HG03520 (cell line): ENCODE results near the gene CHRM3.
"Not testable (repeated sequence)": the region's sequence is repeated elsewhere in the genome, so short reads cannot be mapped to it uniquely, and the experiment has no call there.

Experiments
- ATAC-seq: cut with Tn5 transposase; IDR thresholded peaks from one replicate; pipeline ENCODE4 v1.9.1; 2021; ENCODE audit warnings: mild to moderate bottlenecking, moderate library complexity; ENCODE audit not compliant: unreplicated experiment

Gene CHRM3

DNA sequence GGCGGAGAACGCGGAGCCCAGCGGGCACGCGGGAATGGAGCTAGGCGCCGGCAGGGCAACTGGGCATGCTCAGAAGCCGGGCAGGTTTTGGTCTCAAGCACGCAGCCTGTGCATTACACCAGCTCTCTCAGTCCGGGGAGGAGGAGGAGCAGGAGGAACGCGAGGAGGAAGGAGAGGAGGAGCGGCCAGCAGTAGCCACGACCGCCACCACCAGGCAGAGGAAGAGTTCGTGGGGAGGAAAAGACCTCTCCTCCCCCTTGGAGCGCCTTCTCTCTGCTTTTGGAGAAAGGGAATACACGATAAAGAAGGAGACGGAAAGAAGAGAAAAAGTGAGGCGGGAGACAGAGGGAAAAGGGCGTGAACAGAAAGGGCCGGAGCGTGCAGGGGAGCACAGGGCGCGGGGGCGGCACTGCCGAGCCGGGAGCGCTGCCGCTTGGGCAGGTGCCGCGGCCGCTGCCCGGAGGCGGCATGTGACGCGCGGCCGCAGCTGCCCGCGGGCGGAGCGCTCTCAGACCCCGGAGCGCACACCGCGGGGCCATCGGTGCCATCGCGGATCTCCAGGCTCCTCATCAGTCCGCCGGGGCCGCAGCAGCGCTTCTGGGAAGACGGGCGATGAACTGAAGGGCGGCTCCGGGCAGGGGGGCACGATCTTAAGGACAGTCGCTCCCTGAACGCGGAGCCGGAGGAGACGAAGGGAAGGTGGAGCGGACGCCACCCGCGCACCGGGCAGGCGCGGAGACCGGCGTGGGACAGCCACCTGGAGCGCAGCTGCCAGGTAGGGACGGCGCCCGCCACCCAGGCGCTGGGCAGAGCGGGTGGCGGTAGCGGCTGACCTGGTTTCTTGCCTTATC, at the start of gene CHRM3:
TSS of gene CHRM3 (plus strand) at position 116 of the 851 bp plus-strand sequence. CDS start 520,884 bp downstream, outside the sequence.
- no peak for ATAC-seq

DNA sequence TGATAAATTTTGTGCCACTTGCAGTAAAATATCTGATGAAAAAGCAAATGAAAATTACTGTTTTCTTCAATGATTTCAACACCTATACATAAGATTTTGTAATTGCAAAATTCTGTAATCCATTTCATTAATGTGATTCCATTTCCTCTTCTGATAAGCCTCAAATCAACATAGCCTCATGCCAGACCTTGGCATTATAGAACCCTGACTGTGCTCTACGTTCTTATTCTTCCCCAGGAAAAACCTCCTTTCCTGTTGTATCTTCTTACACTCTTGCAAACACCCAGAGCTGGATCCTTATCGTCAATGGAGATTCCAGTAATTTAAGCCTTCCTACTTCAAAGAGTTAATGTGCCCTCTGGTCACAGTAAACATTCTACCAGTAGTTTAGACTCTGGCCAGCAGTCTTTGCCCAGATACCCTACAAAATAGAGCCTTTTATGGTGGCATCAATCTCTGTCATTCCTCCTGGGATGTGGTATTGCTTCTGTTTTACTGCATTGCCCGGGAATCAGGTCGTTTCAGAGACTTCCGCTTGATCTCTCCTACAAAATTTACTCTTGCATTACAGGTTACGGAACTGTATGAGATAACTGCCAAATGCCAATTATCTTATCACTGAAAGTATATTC, 48.5 kb upstream of the CHRM3 start:
- no peak for ATAC-seq

DNA sequence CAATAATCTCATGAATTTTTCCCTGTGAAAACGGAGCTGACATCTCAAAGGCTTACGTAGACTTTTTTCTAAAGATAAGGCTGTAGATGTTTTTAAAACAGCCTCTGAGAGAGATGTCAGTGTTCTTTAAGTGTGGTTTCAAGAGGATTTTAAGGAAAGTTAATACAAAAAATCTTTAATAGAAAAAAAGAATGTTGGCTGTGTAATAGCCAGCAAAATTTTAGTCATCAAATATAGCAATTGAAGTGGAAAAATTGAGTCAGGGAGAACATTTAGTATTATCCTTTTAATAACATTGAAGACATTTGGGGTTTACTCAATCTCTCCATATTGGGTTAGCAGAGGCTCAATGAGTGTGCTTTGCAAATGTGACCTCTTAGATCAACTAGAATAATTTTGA, 38.6 kb upstream of the CHRM3 start:
- ATAC-seq, result no peak

DNA sequence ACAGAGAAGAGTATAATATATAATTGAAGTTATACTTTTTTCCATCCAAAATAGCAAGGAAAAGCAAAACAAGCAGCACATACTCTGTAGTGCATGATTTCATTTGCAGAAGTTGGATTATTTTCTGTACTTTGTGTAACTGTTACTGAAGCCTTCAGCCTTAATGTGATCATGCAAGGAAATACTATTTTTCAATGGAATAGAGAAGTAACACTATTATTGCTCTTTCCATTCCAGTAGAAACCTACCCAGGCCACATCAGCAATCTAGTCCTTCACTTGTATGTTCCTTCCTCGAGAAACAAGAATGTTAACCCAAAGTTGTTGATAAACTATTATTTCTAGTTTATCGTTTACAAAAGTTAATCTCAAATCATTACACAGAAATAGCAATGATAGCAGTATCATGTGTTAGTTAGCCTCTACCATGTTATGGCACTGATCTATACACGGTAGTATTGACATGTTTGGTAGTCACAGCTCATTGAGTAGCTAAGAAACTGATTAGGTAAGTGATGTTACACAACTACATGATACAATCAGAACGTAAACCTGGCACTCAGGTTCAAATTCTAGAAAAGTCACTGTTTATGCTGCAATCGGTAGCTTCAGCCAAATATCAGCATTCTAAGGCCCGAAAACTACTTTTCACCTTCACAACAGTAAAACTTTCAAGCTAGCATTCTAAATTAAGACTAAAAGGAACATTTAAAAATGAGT, 37.6 kb upstream of the CHRM3 start:
- ATAC-seq, result no peak

DNA sequence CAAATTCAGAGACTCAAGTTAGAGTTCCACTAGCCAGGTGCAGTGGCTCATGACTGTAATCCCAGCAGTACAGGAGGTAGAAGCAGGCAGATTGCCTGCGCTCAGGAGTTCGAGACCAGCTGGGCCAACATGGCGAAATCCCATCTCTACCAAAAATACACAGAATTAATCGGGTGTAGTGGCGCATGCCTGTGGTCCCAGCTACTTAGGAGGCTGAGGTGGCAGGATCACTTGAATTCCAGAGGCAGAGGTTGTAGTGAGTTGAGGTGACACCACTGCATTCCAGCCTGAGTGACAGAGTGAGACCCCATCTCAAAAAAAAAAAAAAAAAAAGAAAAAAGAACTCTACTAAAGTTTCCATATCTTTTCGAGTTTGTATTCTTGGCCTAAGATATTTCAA, 36.7 kb upstream of the CHRM3 start:
- ATAC-seq, result no peak

DNA sequence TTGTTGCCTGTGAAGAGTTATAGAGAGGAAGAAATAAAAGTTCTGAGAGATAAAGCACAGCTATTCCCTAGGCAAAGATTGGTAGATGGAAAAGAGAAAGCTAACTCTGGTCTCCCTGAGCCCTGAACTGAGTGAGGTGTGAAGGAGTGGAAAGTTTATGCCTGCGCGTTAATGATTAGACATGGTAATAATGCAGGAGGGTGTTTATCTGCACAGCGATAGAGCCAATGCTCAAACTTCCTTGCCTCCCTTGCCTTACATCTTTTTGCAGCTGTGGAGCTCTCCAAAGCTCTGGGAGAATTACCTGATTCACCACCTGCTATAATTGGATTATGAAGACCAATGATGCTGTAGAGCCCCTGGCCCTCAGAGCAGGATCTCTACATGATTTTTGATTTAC, 32.8 kb upstream of the CHRM3 start:
- no peak for ATAC-seq

DNA sequence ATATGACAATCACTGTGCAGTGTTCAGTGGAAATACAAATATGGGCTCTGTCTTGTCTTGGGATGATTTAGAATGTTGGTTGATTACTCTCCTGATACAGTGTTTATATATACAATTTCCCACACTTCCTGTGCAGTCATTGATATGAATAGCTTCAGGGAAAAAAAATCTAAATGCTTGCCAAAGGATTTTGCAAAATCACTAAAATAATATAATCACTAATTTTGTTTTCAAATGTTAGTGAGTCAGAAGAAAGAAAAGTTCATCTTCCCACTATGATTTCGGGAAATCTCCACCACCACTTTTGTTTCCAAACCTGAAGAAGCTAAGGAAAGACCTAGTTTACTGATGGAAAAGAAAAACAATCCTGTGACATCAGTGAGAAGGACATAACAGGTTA, 32.1 kb upstream of the CHRM3 start:
- no peak for ATAC-seq

DNA sequence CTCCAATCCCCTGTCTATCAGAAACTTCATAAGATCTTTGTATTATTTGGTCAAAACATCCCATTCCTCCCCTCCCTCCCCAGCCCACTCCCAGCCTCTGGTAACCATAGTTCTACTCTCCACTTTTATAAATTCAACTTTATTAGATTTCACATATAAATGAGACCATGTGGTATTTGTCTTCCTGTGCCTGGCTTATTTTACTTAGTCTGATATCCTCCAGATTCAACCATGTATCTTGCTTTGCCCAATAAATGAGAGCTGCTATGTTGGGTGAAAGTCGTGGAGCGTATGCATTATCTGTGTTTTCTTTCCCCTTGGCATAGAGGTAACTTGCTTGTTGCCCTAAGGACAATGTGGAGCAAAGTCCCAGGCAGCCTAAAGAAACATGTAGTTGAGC, 28.5 kb upstream of the CHRM3 start:
- no peak for ATAC-seq

DNA sequence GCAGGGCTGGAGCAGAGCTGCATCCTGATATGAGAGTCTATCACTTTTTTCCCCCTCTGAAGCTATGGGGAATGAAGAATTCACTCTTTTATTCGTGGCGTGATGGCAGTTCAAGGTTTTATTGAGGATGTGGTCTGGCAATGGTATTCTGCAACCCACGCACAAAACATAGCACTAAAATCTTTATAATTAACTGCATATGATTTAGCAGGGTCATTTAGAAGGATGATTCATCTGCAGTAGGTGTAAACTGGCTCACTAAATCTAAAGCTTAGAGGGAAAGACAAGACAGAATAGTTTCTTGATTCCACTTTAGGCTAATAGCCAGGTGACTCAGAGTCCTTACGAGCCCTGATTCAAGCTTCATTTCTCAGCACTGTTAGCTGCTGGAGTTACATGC, 25.0 kb upstream of the CHRM3 start:
- no peak for ATAC-seq

DNA sequence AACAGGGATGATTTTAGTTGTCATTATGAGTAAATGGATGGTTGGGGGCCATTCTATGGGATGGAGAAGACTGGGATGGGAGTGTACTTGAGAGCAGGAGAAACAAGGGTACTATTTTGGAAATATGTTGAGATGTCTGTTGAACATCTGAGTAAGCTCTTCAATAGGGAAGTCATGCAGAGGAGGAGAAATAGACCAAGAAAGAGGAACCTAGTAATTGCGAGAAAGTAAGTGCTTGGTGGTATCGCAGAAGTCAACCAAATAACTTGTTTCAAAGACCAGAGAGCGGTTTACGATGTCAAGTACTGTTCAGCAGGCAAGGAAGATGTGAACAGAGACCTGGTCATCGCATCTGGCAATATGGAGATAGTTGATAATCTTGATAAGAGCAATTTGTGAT, 22.4 kb upstream of the CHRM3 start:
- no peak for ATAC-seq

DNA sequence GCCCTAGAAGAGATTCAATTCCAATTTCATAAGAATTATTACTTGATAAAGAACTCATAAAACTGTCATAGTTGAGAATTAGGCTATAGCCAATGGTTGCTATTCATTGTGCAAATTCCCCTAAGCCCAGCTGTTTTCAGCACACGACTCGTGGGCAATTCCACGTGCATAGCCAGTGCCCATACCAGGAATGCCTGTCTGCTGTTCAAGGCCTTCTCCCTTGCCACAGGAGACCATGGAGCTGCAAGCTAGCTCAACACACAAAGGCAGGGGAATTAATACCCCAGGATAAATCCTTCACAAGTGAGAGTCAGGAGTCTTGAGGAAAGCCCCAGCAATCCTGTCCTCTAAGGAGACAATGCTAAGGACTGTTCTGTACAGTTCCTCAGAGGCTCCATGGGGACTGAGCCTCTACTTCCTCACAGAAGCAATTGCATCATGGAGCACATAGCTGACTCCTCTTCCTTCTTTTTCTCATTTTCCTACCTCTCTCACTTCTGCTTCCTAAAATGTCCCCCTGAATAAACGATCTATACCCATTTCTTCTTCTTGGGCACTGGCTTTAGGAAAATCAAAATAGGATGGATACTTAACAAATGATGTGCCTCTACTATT, 19.1 kb upstream of the CHRM3 start:
- ATAC-seq, result no peak

DNA sequence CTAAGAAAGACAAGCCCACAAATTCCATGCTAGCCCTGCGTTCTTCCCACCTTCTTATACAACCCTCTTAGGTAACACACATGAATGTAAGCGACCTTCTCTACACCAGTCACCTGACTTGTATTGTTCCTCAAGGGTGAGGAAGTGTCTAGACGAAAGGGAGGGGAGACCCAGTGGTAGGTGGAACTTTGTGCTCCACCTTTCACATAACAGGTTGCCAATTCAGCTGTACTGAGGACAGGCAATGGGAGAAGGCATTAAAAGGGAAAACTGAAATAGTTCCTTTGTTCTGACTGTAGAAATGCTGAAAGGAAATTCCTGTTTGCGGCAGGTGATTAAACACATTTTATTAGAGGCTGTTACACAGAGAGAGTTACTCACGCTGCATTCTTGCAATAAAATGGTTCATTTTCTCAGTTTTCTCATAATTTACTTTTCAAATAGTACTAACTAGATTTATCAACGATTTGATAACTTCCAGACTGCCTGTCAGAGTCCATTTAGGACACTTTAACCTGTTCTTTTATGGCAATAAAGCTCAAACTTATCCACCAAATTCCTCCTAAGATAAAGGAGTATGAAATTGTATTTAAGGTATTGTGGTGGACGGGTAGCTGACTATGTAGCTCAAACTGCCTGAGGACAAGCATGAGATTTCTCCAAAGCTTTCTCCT, 17.8 kb upstream of the CHRM3 start:
- no peak for ATAC-seq

DNA sequence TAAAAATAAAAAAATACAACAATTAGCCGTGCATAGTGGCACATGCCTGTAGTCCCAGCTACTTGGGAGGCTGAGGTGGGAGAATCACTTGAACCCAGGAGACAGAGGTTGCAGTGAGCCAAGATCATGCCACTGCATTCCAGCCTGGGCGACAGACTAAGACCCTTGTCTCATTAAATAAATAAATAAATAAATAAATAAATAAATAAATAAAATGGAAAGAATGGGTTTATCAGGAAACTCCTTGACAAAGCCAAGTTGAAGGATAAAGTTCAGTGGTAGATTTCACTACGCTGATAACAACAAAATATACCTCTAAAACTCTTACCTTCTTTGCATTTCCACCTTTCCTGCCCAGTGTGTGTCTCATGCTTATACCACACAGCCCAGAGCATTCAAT, 15.5 kb upstream of the CHRM3 start:
- ATAC-seq, result not testable (repeated sequence)

DNA sequence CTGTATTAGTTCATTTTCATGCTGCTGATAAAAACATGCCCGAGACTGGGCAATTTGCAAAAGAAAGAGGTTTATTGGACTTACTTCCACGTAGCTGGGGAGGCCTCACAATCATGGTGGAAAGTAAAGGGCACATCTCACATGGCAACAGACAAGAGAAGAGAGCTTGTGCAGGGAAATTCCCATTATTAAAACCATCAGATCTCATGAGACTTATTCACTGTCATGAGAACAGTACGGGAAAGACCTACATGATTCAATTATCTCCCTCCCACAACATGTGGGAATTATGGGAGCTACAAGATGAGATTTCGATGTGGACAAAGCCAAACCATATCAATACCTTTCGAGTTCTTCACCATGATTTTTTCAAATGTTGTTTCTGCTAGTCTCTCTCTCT, 3.7 kb upstream of the CHRM3 start:
- ATAC-seq, result no peak

DNA sequence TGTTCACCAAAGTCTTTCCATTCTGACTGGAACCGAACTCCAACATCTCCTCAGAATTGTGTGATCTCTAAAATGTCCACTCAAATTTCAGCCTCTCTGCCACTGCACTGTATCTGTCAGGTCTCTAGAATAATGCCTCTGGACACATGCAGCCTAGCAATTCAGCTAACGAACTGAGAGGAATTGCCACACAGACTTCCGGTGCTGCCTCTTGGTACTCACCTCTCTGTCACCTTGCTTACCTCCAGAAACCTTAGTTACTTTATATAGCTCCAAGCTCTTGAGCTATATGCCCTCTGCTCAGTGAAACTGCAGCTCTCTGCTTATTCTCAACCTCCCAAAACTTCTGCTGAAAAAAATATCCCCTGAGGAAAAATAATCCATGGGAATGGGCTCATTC, 2.7 kb upstream of the CHRM3 start:
- no peak for ATAC-seq

DNA sequence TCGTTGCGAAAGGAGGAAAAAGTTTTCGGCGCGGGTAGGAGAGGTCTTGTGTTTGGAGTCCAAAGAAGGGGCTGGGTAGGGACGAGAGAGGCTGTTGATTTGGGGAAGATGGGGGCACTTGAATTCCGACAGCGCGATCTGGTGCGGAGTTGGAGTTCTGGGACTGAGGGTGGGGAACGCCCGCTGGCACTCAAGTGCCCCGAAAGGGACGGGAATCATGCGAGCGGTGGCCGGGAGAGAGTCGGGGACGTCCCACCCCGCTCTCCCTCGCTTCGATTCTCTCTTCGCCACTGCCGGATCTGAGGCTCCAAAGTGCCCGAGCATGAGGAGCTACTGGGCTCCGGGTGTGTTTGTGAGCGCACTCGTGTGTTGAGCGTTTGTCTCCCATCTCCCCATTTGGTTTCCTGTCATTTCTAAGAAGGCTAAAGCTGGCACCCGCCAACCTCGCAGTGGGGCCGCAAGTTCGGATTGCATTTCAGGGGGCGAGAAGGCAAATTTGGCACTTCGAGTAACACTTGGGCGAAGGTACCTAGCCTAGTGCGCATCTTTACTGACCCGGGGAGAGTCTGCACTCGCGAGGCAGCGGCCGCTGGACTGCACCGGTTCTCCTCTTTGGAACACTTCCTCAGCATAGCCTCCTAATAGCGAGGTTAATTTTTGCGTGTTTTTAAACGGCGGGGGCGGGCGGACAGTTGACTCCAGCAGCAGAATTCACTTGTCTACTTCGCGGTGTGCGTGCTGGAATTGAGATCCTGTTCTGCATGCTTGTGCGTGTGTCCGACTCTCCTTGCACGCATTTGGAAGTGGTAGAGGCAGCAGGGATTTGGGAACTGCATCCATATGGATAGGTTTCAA, 1.2 kb downstream of the CHRM3 start:
- no peak for ATAC-seq

DNA sequence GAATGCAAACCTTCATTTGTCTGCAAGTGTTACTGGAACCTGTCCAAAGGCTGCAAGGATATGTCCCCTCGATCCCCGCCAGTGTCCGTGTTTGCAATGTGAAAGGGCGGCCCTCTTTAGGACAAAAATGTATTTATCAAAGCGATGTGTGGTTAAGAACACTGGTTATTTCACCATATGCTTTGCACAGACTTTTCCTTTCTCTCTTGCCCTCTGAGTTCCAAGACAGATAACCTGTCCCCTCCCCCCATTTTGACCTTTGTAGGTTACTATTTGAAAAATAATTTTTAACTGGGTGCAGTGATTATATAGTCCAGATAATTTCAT, 1.8 kb downstream of the CHRM3 start:
- ATAC-seq, result no peak

DNA sequence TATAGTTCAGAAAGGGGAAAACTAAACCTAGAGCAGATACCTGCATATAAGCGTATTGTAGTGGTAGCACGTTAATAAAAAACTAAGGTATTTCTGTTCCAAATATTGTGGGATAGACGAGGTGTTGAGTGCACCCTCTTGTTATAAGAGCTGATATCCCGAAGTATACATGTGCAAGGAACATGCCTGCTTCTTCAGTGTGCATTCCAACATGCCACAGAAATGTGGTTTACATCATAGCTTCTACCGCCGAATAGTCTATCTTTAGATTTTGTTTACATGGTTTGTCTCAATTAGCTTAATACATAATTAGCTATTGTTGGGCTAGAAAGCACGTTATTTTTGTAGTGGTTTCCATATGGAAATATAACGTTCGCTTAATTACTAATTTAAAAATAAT, 2.2 kb downstream of the CHRM3 start:
- no peak for ATAC-seq

DNA sequence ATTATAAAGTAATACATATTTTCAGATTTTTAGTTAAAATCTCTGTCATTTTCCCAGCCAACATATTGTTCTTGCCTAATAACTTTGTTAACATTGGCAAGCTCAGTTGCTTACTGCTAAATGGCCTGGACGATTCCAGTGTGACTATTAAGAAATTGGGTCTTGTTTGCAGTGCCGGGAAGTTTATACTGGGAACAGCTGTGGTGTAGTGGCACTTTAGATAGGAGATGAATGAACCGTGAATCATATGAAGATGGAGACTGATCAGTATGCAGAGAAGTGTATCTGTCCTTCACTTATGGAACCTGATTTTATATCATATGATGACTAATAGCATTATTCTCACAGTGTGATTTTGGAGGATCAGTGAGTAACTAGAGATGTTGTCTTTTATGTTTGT, 3.3 kb downstream of the CHRM3 start:
- no peak for ATAC-seq

DNA sequence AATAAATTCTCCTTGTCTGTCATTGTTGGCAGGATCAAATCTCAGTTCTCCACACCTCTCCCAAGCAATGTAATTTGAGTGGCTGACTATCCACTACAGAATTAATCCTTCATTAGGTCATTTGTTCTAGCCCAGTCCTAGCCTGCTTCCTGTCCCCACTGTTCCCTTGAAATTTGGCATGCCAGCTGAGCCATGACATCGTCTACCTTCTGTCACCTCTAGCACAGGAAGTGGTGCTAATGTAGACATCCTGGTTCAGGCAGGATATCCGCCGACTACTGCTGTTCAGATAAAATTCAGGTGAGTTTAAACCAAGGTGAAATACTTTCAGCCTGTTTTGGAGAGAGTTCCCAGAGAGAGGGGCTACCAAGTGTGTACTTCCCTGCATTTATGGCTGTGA, 5.9 kb downstream of the CHRM3 start:
- ATAC-seq, result no peak
